HepG2 (cell line): Measurements from ENCODE around the gene CATSPERE. TPM values are rescaled to one million over a fixed set of nuclear protein-coding genes. Genes with fewer than 3 reads are reported as not detected.

Source experiments
- CCDC6 ChIP-seq: sonication (generic); formaldehyde crosslinking; IDR thresholded peaks from 2 replicates; pipeline ENCODE4 v1.8.1; 2022; ENCODE audit warnings: mild to moderate bottlenecking, missing genetic modification reagents, moderate library complexity
- HOXA9 ChIP-seq: sonication (generic); formaldehyde crosslinking; IDR thresholded peaks from 2 replicates; pipeline ENCODE4 v1.8.1; 2022; ENCODE audit warnings: missing genetic modification reagents, mild to moderate bottlenecking, moderate library complexity, borderline replicate concordance
- HOXD1 ChIP-seq: sonication (generic); formaldehyde crosslinking; IDR thresholded peaks from 2 replicates; pipeline ENCODE4 v1.5.0; 2020; ENCODE audit warnings: missing genetic modification reagents
- JDP2 ChIP-seq: sonication (generic); formaldehyde crosslinking; IDR thresholded peaks from 2 replicates; pipeline ENCODE4 v1.8.1; 2022; ENCODE audit warnings: missing genetic modification reagents, borderline replicate concordance
- KLF6 ChIP-seq: IDR thresholded peaks from 2 replicates; pipeline ENCODE4 v1.8.0; 2016; ENCODE audit warnings: missing biosample characterization, missing genetic modification reagents
- MLXIP ChIP-seq: sonication (generic); formaldehyde crosslinking; IDR thresholded peaks from 2 replicates; pipeline ENCODE4 v1.9.0; 2021; ENCODE audit warnings: missing genetic modification reagents, borderline replicate concordance
- MXD3 ChIP-seq: IDR thresholded peaks from 2 replicates; pipeline ENCODE4 v1.6.1; 2016; ENCODE audit warnings: mild to moderate bottlenecking, missing biosample characterization, missing genetic modification reagents
- NAIF1 ChIP-seq: sonication (generic); formaldehyde crosslinking; IDR thresholded peaks from 2 replicates; pipeline ENCODE4 v1.5.0; 2020; ENCODE audit warnings: mild to moderate bottlenecking, missing genetic modification reagents, borderline replicate concordance
- NFRKB ChIP-seq: fragments of 450-650 bp; IDR thresholded peaks from 2 replicates; pipeline ENCODE4 v1.6.1; 2017
- NFYC ChIP-seq: IDR thresholded peaks from 2 replicates; pipeline ENCODE4 v1.6.1; 2016; ENCODE audit warnings: missing genetic modification reagents, missing compliant biosample characterization
- PHF8 ChIP-seq: sonication (generic); formaldehyde crosslinking; IDR thresholded peaks from 2 replicates; pipeline ENCODE4 v1.5.0; 2020; ENCODE audit warnings: missing genetic modification reagents
- RFXANK ChIP-seq: IDR thresholded peaks from 2 replicates; pipeline ENCODE4 v1.6.1; 2016
- SMARCE1 ChIP-seq: fragments of 450-650 bp; IDR thresholded peaks from 2 replicates; pipeline ENCODE4 v1.6.1; 2017; ENCODE audit warnings: borderline replicate concordance
- THAP8 ChIP-seq: sonication (generic); formaldehyde crosslinking; IDR thresholded peaks from 2 replicates; pipeline ENCODE4 v1.5.1; 2020; ENCODE audit warnings: missing genetic modification reagents, mild to moderate bottlenecking, borderline replicate concordance
- ZNF205 ChIP-seq: IDR thresholded peaks from 2 replicates; pipeline ENCODE4 v1.6.1; 2018; ENCODE audit warnings: missing biosample characterization, missing genetic modification reagents
- ZNF234 ChIP-seq: sonication (generic); formaldehyde crosslinking; conservative IDR thresholded peaks from 2 replicates; pipeline ENCODE4 v1.5.1; 2020; ENCODE audit warnings: mild to moderate bottlenecking, missing genetic modification reagents
- ZNF446 ChIP-seq: sonication (generic); formaldehyde crosslinking; IDR thresholded peaks from 2 replicates; pipeline ENCODE4 v1.5.0; 2020; ENCODE audit warnings: mild to moderate bottlenecking, missing genetic modification reagents
- ZNF547 ChIP-seq: sonication (generic); formaldehyde crosslinking; IDR thresholded peaks from 2 replicates; pipeline ENCODE4 v1.5.1; 2020; ENCODE audit warnings: mild to moderate bottlenecking, missing genetic modification reagents
- ZNF570 ChIP-seq: sonication (generic); formaldehyde crosslinking; IDR thresholded peaks from 2 replicates; pipeline ENCODE4 v1.4.0; 2020; ENCODE audit warnings: mild to moderate bottlenecking, missing genetic modification reagents, borderline replicate concordance
- ZNF609 ChIP-seq: sonication (generic); formaldehyde crosslinking; IDR thresholded peaks from 2 replicates; pipeline ENCODE4 v1.4.0; 2020; ENCODE audit warnings: mild to moderate bottlenecking, missing genetic modification reagents, borderline replicate concordance
- ZNF784 ChIP-seq: sonication (generic); formaldehyde crosslinking; IDR thresholded peaks from 2 replicates; pipeline ENCODE4 v1.5.1; 2020; ENCODE audit warnings: missing genetic modification reagents, mild to moderate bottlenecking, borderline replicate concordance
- polyA plus RNA-seq, 8 experiments: library from polyadenylated mRNA; depleted of rRNA in 3 of 8; stranded (reverse) in 7 of 8; unstranded in 1 of 8; fragments of >200 nt; fragmentation: Illumina TruSeq in 4 of 8; extraction: Trizol in 4 of 8; gene quantifications; 2 replicates each; pipeline versions ENCODE4 v1.2.1 to v1.2.3, GENCODE V29; 2011 to 2016; ENCODE audit warnings: low read depth in 4 of 8, missing spikeins in 1 of 8, mixed read lengths in 1 of 8; ENCODE audit not compliant: insufficient read depth in 1 of 8
- total RNA-seq, 5 experiments: library from RNA; depleted of rRNA; stranded (reverse); fragments of >200 nt; fragmentation: Illumina TruSeq; extraction: Trizol; gene quantifications; 2 replicates each; pipeline ENCODE4 v1.2.3, GENCODE V29; 2016; ENCODE audit warnings: low read depth in 1 of 5

The CATSPERE gene
- total and polyA plus RNA-seq, 2 of the 13 experiments (the other 11 are each of a cell fraction or from before 2014, with no cell fraction given), result 0.34 to 0.51 TPM

- TF ChIP-seq NAIF1 (CRISPR knock-in tag) (no peak), ZNF609 (CRISPR knock-in tag) (no peak), ZNF446 (no peak), NFYC (CRISPR knock-in tag) (no peak), SMARCE1 (no peak), JDP2 (CRISPR knock-in tag) (no peak), THAP8 (CRISPR knock-in tag) (no peak), ZNF547 (no peak), MXD3 (CRISPR knock-in tag) (no peak), ZNF784 (CRISPR knock-in tag) (no peak), ZNF570 (CRISPR knock-in tag) (no peak), MLXIP (CRISPR knock-in tag) (no peak), NFRKB (no peak), HOXA9 (CRISPR knock-in tag) (no peak), KLF6 (no peak), RFXANK (CRISPR knock-in tag) (no peak), PHF8 (CRISPR knock-in tag) (no peak; the same call in none of the 2 replicates), ZNF234 (CRISPR knock-in tag) (no peak), CCDC6 (CRISPR knock-in tag) (no peak), ZNF205 (no peak), HOXD1 (CRISPR knock-in tag) (no peak)
Measured at GRCh38 chr1:244450597-244451538, 10.2 kb upstream of the CATSPERE start (continued).
